ENCODE data around the gene MC1R. TPM values are rescaled to one million over a fixed set of nuclear protein-coding genes. Genes with fewer than 3 reads are reported as not detected.

MC1R gene
- total RNA-seq, 1 donor = 8.1 TPM

GRCh38 chr16:89954462-89954861 lies 35.8 kb downstream of the MC1R start:
- H3K4me3 ChIP-seq (ENCODE audit: low read depth, low read length) = no peak overlapping the region
- DNase-seq (ENCODE audit: low read depth) = no peak
- TF ChIP-seq, protein P1, sequence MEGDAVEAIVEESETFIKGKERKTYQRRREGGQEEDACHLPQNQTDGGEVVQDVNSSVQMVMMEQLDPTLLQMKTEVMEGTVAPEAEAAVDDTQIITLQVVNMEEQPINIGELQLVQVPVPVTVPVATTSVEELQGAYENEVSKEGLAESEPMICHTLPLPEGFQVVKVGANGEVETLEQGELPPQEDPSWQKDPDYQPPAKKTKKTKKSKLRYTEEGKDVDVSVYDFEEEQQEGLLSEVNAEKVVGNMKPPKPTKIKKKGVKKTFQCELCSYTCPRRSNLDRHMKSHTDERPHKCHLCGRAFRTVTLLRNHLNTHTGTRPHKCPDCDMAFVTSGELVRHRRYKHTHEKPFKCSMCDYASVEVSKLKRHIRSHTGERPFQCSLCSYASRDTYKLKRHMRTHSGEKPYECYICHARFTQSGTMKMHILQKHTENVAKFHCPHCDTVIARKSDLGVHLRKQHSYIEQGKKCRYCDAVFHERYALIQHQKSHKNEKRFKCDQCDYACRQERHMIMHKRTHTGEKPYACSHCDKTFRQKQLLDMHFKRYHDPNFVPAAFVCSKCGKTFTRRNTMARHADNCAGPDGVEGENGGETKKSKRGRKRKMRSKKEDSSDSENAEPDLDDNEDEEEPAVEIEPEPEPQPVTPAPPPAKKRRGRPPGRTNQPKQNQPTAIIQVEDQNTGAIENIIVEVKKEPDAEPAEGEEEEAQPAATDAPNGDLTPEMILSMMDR (IDR thresholded peaks at IDR 0.05; ENCODE audit: insufficient read depth, low read length) = no peak

- H3K4me3 ChIP-seq (ENCODE audit: low read depth, low read length) = no peak overlapping the region
- no peak for DNase-seq (ENCODE audit: low read depth)
- TF ChIP-seq, protein P1 (IDR thresholded peaks at IDR 0.05; ENCODE audit: insufficient read depth, low read length) = no peak
Observed at GRCh38 chr16:89955001-89955685, 36.5 kb downstream of the MC1R start.

DNA sequence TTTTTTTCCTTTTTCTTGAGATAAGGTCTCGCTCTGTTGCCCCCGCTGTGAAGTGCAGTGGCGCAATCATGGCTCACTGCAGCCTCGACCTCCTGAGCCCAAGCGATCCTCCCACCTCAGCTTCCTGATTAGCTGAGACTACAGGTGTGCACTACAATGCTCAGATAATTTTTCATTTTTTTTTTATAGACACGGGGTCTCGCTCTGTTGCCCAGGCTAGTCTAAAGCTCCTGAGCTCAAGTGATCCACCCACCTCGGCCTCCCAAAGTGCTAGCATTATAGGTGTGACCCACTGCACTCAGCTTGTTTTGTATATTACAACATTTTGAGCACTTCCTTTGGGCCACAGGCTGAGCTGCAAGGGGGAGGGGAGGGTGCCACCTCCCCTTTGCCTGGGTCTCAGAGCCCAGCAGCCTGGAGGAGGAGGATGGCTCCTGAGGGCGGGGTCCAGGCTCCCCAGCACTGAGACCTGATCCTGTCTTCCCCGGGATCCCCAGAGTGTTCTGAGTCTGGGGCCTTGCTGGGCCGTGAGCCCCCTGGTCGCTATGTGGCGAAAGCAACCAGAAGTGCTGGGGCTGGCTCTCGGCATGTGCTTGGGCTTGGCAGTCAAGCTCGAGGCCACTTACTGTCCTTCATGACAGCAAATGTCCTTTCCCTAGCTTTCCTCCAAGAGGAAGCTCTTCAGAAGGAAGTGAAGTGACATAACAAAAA lies 38.0 kb downstream of the MC1R start:
- no peak overlapping the region for H3K4me3 ChIP-seq (ENCODE audit: low read depth, low read length)
- DNase-seq (ENCODE audit: low read depth) = no peak
- TF ChIP-seq, protein P1 (IDR thresholded peaks at IDR 0.05; ENCODE audit: insufficient read depth, low read length) = no peak

GRCh38 chr16:89957216-89957785 lies 38.6 kb downstream of the MC1R start:
- no peak overlapping the region for H3K4me3 ChIP-seq (ENCODE audit: low read depth, low read length)
- TF ChIP-seq, protein P1 (IDR thresholded peaks at IDR 0.05; ENCODE audit: insufficient read depth, low read length) = no peak
- no peak for DNase-seq (ENCODE audit: low read depth)

DNA sequence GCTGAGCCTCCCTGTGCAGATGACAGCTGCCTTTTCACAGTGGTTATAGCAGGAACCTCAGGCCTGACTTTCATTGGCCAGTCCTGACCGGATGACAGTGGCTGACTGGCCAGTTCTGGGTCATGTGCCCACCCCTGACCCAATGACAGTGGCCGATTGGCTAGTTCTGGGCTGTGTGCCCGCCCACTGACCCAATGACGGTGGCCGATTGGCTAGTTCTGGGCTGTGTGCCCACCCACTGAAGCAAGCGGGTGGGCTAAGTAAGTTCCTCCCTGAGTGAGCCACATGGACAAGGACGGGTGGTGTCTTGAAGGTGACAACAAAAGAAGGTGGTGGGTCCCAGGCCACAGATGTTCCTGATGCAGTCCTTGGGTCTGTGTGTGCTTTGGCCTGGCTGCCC lies 39.4 kb downstream of the MC1R start:
- H3K4me3 ChIP-seq (ENCODE audit: low read depth, low read length) = no peak overlapping the region
- no peak for DNase-seq (ENCODE audit: low read depth)
- TF ChIP-seq, protein P1 (IDR thresholded peaks at IDR 0.05; ENCODE audit: insufficient read depth, low read length) = no peak

GRCh38 chr16:89958596-89958995 lies 39.9 kb downstream of the MC1R start:
- DNase-seq (ENCODE audit: low read depth) = no peak
- TF ChIP-seq, protein P1 (IDR thresholded peaks at IDR 0.05; ENCODE audit: insufficient read depth, low read length) = no peak
- no peak overlapping the region for H3K4me3 ChIP-seq (ENCODE audit: low read depth, low read length)
